ENCODE measurements around the gene HSPA12A.

Gene HSPA12A

DNA sequence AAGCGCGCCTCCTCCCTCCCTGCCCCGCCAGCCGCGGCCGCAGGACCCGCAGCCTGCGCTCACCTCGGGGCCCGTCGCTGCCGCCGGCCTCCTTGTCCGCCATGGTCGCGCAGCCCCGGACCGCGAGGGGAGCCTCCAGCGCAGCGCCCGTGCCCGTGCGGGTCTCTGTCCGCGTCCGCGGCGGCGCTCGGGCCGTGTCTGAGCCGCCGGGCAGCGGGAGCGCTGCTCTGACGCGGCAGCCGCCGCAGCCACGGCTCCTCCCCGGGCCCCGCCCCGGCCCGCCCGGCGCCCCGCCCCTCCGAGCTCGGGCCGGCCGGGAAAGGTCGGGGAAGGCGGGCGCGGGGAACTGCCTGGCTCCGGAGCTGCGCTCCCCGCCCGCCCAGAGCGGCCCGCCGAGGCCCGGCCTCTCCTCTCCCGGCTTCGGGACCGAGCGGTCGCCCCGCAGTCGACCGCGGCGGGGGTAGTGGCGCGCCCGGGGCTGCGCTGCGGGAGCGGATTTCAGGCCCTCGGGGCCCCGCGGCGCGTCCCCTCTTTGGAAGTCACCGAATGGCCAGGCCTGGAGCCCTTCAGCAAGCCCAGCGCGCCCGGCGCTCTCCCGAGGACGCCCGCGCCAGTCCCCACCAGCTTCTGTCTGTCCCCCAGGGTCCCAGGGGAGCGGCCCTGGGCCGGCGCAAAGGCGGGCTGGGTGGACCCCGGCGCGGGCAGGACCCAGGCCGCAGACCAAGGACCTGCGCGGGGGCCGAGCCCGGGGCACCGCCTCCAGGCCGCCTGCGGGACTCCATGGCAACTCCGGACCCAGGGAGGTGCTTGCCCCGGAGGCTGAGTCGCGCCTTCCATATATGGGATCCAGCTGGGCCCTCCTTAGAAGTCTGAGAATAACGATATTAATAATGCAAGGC, at the start of gene HSPA12A:
HSPA12A (minus strand) TSS at position 200 of the 899 bp plus-strand sequence; CDS start at position 103, 97 bp downstream.
- peak within 1 kb of the TSS; percentile 64 to 83 (median 74) for H3K4me3 ChIP-seq
- H3K27ac ChIP-seq, result peak within 1 kb of the TSS in 20 of 21 experiments; percentile 52 to 94 (median 85)

- Histone ChIP-seq H3K27ac (no peak overlapping the region), H3K4me3 (no peak overlapping the region)
Measured at GRCh38 chr10:116791241-116791640, 48.9 kb upstream of the HSPA12A start.

GRCh38 chr10:116787893-116788665, 45.7 kb upstream of the HSPA12A start:
- Histone ChIP-seq H3K27ac (peak overlapping the region in 1 of 21 experiments; percentile 46), H3K4me3 (peak overlapping the region in 2 of 7 experiments; percentile 17 to 22)

DNA sequence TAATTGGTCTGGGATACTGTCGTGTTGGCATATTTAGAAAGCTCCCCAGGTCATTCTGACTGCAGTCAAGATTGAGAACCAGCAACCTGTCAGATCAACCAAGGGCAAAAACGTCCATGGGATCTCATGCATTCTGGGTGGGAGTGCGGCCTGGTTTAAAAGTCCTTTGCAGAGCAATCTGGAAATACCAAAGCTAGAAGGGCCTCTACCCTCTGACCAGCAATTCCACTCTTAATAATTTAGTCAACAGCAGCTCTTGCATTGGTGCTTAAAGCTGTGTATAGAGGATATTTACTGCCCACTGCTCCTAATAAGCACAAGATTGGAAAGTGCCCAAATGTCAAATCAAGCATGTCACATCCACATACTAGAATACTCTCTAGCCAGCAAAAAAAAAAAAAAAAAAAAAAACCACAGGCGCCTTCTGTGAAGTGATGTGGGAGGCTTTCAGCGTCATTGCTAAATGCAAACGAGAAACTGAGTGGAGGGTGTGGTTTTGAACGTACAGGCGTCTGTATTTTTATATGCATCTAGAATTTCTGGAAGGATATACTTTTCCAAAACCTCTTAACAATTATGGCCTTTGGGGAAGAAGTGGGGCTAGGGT, 44.8 kb upstream of the HSPA12A start:
- no peak overlapping the region for H3K4me3 ChIP-seq
- H3K27ac ChIP-seq, result no peak overlapping the region

DNA sequence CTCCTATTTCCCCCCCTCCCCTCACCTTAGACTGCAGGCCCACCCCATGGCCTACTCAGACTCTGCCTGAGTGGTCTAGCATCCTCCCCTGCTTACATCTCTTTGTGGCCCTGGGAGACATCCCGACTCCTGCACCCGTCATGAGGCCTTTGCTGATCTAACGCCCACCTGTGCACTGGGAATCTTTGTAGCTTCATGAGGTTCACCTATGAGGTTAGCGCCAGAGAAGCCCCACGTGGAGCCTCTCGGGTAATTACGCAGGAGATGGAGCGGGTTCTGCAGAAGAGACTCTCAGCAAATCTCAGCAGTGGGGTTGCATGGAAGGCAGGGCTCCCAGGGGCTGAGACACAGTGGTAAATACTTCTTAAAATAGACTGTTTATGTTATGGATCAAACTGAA, 43.5 kb upstream of the HSPA12A start:
- H3K4me3 ChIP-seq, result no peak overlapping the region
- no peak overlapping the region for H3K27ac ChIP-seq

GRCh38 chr10:116785282-116785681, 42.9 kb upstream of the HSPA12A start:
- no peak overlapping the region for H3K4me3 ChIP-seq
- no peak overlapping the region for H3K27ac ChIP-seq

- H3K27ac ChIP-seq, result no peak overlapping the region
- no peak overlapping the region for H3K4me3 ChIP-seq
Measured at GRCh38 chr10:116784651-116785050, 42.3 kb upstream of the HSPA12A start.

DNA sequence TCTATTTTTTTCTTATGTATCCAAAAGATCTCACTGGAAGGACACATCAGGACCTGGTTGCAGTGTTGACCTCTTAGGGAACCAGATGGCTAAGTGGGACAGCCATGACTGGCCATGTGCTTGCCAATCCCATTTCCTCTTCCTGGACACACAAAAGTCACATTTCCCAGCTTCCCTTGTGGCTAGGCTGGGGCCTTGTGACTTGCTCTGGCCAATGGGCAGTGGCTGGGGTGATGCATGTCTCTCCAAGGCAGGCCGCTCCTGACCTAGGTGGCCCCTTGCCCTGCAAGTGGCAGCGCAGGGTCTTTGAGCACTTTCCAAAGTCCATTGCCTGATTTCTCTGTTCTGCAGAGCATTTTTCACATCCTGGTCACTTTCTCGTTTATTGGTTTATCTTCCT, 41.7 kb upstream of the HSPA12A start:
- H3K27ac ChIP-seq, result no peak overlapping the region
- H3K4me3 ChIP-seq, result no peak overlapping the region

DNA sequence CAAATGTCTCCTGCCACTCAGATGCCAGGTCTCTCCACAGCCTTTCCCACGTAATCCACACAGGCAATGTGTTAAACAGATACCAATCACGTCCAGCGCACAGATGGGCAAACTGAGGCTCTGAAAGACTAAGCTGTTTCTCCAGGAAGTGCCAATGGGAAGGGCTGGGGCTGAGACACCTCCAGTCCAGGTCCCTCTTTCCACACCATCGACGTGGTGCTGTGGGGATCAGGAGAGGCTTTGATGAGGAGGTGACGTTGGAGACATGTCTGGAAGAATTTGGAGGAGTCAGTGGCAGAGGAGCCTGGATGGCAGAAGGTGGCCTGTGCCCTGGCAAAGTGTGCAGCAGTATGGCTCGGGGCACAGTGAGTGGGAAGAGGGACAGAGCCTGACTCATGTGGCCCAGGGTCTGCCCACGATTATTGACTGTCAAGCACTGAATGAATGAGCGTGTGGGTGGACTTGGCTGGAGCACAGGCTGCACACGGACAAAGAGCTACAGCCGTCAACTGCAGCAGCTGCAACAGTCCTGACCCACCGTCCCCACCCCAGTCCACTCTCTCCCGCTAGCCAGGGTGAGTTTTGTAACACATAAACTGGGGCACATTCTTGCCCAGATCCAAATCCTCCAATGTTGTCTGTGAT, 40.8 kb upstream of the HSPA12A start:
- Histone ChIP-seq H3K27ac (no peak overlapping the region), H3K4me3 (no peak overlapping the region)

GRCh38 chr10:116781370-116781884, 39.1 kb upstream of the HSPA12A start:
- no peak overlapping the region for H3K27ac ChIP-seq

GRCh38 chr10:116780691-116781205, 38.4 kb upstream of the HSPA12A start:
- H3K27ac ChIP-seq, result no peak overlapping the region
- H3K4me3 ChIP-seq, result no peak overlapping the region

More at GRCh38 chr10:116781370-116781884, 39.1 kb upstream of the HSPA12A start:
- no peak overlapping the region for H3K4me3 ChIP-seq

DNA sequence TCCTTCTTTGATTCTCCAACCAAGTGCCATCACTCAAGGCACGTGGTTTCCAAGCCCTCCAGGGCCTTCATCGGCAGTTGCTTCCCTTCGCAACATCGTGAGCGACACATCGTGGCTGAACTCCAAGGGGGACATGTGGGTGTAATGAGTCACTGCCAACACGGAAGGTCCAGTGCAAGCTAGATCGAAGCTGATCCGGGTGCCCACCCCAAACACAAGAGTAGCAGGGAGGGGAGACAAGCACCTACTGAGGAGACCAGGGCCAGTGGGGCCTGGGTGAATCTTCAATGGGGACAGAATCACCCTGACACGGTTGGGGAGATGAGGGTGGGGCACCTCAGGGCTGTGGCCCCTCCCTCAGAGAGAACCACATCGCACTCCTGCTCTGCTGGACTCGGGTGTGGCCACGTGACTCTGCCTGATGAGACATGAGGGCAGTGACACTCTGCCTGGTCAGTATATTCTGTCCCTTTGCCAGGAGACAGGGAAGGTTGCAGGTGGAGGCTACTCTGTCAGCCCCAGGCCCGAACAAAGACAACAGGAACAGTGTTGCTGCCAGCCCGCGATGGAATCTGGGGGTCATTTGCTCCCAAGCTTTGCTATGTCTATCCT, 36.8 kb upstream of the HSPA12A start:
- no peak overlapping the region for H3K4me3 ChIP-seq

GRCh38 chr10:116777006-116777405, 34.6 kb upstream of the HSPA12A start:
- no peak overlapping the region for H3K4me3 ChIP-seq
- no peak overlapping the region for H3K27ac ChIP-seq

More for the DNA sequence above, 36.8 kb upstream of the HSPA12A start:
- no peak overlapping the region for H3K27ac ChIP-seq

DNA sequence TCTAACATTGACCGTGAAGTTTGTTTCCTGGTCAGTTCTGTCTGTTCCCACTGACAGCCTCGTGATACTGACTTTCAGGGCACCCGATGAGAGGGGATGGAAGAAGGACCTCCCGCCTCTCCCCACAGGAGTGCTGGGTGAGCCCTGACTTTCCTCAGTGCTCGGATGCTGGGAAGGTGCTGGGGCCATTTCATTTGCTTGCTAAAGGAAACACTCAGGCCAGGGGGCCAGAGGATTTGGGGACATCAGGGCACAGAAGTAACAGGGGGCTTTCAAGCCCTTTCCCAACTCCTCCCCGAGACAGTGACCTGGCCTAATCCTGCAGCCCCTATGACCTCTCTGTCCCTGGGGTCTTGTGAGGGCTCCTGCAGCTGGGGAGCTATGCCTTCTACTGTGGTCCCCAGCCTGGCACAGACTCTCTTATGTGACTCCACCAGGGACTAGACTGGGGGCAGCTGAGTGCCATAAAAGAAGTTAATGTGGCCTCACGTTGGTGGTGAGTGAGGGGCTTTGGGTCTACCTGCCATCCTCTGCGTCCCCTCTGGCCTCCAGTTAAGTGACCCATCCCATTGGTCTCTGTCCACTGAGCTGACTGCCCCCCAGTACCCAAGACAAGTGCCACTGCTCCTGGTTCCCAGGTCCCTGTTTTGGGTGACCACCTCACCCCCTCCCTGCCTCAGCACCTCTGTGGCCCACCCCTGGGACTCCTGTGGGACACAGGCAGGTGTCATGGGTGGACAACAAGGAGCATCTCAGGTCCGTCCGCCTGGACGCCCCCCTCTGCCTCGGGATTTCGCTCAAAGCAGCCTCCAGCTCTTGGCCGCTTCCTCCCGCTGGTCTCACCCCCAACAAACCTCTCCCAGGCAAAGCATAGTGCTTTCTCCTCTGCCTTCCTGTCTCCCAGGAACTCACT, 33.4 kb upstream of the HSPA12A start:
- no peak overlapping the region for H3K4me3 ChIP-seq

GRCh38 chr10:116774728-116775151, 32.4 kb upstream of the HSPA12A start:
- H3K4me3 ChIP-seq, result no peak overlapping the region
- no peak overlapping the region for H3K27ac ChIP-seq

More for the DNA sequence above, 33.4 kb upstream of the HSPA12A start:
- H3K27ac ChIP-seq, result no peak overlapping the region

GRCh38 chr10:116772909-116773705, 30.7 kb upstream of the HSPA12A start:
- peak overlapping the region in 1 of 21 experiments; percentile 4 for H3K27ac ChIP-seq
- no peak overlapping the region for H3K4me3 ChIP-seq
